Umbilical cord (tissue), 2 donors: ENCODE data around the gene UQCC2. TPM values are rescaled to one million over a fixed set of nuclear protein-coding genes. Genes with fewer than 3 reads are reported as not detected.

ENCODE experiments used
- DNase-seq: peaks from one replicate; pipeline ENCODE4 v3.0.0-alpha.2; 2015; ENCODE audit warnings: low spot score
- total RNA-seq: library from RNA; depleted of rRNA; stranded (reverse); fragments of >200 nt; gene quantifications from one replicate; pipeline ENCODE4 v1.2.3, GENCODE V29; 2014; ENCODE audit warnings: low replicate concordance; ENCODE audit not compliant: insufficient read depth

The UQCC2 gene
- total RNA-seq, 1 donor from 2014 or later: 8.2 TPM

DNA sequence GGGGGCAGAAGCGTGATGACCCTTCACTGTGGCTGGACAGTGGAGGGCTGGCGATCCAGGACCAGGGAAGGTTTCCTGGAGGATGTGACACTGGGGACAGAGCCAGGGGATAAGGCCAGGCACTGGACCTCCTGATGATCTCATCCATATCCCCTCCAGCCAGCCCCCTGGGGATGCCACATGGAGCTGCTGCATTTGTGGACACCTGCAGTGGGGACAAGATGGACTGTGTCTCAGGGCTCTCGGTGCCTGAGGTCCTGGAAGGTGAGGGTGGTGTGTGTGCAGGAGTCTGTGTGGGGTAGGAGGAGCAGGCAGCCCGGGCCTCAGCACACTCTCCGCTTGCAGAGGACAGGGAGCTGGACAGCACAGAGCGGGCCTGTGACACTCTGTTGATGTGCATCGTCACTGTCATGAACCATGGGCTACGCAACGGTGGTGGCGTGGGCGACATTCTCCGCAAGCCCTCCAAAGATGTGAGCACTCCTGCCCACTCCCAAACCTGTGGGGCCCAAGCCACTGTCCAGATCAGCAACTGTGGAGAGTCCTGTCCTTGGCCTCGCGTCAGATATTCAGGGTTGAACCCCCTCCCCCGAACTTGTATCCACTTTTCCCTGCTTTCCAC lies 19.9 kb downstream of the UQCC2 start:
- DNase-seq: no peak

GRCh38 chr6:33690766-33691165 lies 20.7 kb downstream of the UQCC2 start:
- no peak for DNase-seq

DNA sequence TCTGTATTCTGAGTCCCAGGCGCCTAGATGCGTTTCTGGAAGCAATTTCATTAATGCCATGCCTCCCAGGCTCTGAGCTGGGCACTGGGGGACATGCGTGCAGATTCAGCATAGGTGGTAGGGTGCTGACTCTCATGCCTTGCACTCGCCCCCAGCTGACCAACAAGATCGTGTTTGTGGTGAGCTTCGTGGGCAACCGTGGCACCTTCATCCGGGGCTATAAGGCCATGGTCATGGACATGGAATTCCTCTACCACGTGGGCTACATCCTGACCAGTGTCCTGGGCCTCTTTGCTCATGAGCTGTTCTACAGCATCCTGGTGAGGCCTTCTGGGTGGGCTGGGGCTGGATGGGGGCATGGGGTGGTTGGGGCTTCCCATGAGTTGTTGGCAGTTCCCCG lies 21.6 kb downstream of the UQCC2 start:
- no peak for DNase-seq

- DNase-seq: no peak
These were observed 22.4 kb downstream of the UQCC2 start for GRCh38 chr6:33689148-33689494.

GRCh38 chr6:33688451-33689147 lies 22.9 kb downstream of the UQCC2 start:
- DNase-seq: no peak

DNA sequence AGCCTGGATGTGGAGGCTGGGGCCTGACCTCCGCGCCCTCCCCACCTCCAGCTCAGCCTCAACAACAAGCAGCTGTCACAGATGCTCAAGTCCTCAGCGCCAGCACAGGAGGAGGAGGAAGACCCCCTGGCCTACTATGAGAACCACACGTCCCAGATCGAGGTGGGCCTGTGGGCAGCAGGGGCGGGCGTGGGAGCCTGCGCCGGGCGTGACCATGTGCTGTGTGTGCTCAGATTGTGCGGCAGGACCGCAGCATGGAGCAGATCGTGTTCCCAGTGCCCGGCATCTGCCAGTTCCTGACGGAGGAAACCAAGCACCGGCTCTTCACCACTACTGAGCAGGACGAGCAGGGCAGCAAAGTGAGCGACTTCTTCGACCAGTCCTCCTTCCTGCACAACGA lies 23.5 kb downstream of the UQCC2 start:
- no peak for DNase-seq

DNA sequence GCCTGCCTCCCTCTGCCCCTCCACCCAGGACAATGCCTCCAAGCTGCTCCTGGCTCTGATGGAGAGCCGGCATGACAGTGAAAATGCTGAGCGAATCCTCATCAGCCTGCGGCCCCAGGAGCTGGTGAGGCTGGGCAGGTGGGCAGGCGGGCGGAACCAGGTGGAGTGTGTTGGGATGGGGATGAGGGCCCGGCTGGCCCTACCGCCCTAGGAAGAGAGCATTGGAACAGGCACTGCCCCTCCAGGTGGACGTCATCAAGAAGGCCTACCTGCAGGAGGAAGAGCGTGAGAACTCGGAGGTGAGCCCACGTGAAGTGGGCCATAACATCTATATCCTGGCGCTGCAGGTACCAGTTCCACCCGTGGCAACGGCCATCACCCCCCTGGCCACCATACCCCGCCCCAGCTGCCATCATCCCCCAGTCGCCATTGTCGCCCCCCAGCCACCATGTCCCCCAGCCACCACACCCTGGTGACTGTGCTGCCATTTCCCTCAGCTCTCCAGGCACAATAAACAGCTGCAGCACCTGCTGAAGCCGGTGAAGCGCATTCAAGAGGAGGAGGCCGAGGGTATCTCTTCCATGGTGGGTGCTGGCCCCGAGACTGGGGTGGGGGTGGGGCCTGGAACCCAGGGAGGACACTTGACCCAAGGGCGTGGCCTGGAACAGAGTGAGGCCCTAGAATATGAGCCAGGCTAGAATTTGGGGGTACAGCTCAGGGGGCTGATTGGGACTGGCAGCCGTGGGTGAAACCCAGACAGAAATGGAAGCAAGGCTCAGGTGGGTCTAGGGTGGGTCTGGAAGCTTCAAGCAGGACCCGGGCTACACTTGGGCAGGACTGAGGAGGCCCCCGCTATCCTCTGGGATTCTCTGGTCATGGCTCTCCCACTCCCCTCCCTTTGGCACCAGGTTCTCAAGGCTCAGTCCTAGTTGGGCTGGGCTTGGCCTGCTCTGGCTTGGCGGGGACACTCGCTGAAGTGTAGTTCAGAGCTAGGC lies 24.2 kb downstream of the UQCC2 start:
- no peak for DNase-seq

GRCh38 chr6:33686225-33686924 lies 25.1 kb downstream of the UQCC2 start:
- DNase-seq: no peak

- DNase-seq: no peak
These were observed 25.9 kb downstream of the UQCC2 start for GRCh38 chr6:33685411-33686224.

DNA sequence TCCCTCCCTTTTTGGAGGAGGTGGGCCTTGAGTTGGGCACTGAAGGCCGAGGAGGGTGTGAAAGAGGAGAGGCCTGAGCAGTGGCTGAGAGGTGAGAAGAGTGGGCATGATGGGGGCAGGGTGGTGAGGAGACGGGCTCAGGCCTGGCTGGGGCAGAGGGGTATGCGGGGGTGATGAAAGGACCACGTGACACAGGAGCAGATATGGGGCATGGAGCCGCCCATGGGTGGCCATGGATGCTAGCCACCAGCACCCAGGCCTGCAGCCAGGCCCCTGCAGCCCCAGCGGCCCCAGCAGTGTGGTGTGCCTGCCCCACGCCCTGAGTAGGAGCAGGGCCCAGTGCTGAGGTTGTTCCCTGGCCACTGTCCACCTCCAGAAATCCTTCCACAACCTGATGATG lies 26.5 kb downstream of the UQCC2 start:
- no peak for DNase-seq

GRCh38 chr6:33684428-33684896 lies 27.0 kb downstream of the UQCC2 start:
- no peak for DNase-seq

GRCh38 chr6:33683576-33684427 lies 27.7 kb downstream of the UQCC2 start:
- DNase-seq: no peak

- no peak for DNase-seq
These were observed 28.4 kb downstream of the UQCC2 start for GRCh38 chr6:33683051-33683571.

DNA sequence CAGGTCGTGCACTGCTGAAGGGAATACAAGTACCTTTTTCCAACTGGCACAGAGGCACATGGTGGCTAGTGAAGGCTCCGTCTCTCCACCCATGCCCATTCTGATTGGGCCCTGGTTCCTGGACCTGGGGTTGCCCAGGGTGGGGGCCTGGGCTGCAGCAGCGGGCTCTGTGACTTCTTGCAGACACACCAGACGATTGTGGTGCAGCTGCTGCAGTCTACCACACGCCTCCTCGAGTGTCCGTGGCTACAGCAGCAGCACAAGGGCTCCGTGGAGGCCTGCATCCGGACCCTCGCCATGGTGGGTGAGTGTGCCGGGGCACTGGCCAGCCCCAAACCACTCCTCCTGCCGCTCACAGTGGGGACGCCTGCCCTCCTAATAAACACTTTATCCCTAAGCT lies 29.2 kb downstream of the UQCC2 start:
- no peak for DNase-seq

GRCh38 chr6:33679761-33680160 lies 31.7 kb downstream of the UQCC2 start:
- no peak for DNase-seq

DNA sequence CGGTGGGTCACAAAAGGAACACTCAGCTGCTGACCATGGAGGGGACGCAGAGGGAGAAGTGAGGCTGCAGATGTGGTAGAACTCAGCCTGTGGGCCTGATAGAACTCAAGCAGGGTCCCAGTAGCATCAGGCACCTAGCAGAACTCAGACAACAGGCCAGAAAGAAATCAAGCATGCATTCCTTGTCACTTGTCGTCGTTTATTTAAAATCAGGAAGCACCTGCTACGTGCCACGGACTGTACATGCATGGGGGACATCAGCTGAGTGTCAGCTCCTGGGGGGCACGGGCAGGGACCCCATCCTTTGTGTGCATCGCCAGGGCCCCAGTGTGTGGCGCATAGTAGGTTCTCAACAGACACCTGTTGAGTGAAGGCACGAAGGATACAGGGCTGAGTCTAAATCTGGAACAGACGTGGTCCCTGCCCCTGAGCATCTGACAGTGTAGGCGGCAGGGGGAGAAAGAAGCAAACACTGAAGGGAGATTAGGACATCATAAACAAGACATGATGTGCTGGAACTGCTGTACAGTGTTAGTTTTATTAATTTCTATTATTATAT lies 32.5 kb downstream of the UQCC2 start:
- DNase-seq: no peak

DNA sequence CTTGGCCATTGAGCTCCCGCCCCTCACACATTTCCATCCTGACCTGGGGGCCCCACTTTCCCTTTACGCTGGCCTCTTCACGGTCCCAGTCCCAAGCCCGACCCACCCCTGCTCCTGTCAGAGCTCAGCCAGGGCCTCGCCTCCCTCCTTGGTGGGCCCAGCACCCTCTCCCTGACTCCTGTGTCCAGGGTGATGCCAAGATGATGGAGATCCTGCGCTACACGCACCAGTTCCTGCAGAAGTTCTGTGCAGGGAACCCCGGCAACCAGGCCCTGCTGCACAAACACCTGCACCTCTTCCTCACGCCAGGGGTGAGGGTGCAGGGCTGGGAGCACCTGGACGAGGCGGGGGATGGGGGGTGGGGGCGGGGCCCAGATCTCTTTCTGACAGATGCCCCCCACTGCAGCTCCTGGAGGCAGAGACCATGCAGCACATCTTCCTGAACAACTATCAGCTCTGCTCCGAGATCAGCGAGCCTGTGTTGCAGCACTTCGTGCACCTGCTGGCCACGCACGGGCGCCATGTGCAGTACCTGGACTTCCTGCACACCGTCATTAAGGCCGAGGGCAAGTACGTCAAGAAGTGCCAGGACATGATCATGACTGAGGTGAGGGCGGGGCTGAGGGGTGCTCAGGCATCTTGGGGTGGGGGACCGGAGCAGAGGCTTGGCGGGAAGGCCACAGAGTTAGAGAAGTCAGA lies 33.1 kb downstream of the UQCC2 start:
- DNase-seq: no peak

GRCh38 chr6:33677689-33678088 lies 33.8 kb downstream of the UQCC2 start:
- DNase-seq: no peak
